GM20000 (cell line): ENCODE data around the gene NBAS.

ENCODE experiments used
- DNase-seq: peaks from one replicate; pipeline ENCODE4 v3.0.0; 2012; ENCODE audit warnings: low spot score
- CTCF ChIP-seq: IDR thresholded peaks from 2 replicates; pipeline ENCODE4 v1.5.1; 2012; ENCODE audit warnings: mild to moderate bottlenecking, control low read depth; ENCODE audit errors: extremely low read depth, missing control alignments

NBAS gene

GRCh38 chr2:15517793-15518192, 43.3 kb downstream of the NBAS start:
- no peak for DNase-seq
- TF ChIP-seq CTCF = no peak

- no peak for DNase-seq
- TF ChIP-seq CTCF = no peak
Observed at GRCh38 chr2:15511686-15512085, 49.4 kb downstream of the NBAS start.

GRCh38 chr2:15510552-15510951, 50.6 kb downstream of the NBAS start:
- TF ChIP-seq CTCF = no peak
- no peak for DNase-seq

GRCh38 chr2:15510131-15510530, 51.0 kb downstream of the NBAS start:
- no peak for TF ChIP-seq CTCF
- DNase-seq = no peak

- no peak for DNase-seq
- TF ChIP-seq CTCF = no peak
Observed at GRCh38 chr2:15507697-15508096, 53.4 kb downstream of the NBAS start.

- TF ChIP-seq CTCF = no peak
- no peak for DNase-seq
Observed at GRCh38 chr2:15507061-15507460, 54.1 kb downstream of the NBAS start.

GRCh38 chr2:15506229-15506819, 54.8 kb downstream of the NBAS start:
- TF ChIP-seq CTCF = no peak
- DNase-seq = no peak
